GM23248 (cell line): ENCODE data around the gene PNMA1.

Experiments
- EZH2 ChIP-seq: fragments of 200-600 bp; sonication (generic); IDR thresholded peaks from 2 replicates; pipeline ENCODE4 v1.6.1; 2018; ENCODE audit warnings: antibody characterized with exemption, mild to moderate bottlenecking; ENCODE audit not compliant: insufficient read depth, poor library complexity, severe bottlenecking
- EZH2phosphoT487 ChIP-seq: fragments of 200-600 bp; sonication (generic); IDR thresholded peaks from 2 replicates; pipeline ENCODE4 v1.6.1; 2018; ENCODE audit warnings: antibody characterized with exemption, moderate library complexity, mild to moderate bottlenecking, low read depth; ENCODE audit not compliant: insufficient read depth

GRCh38 chr14:73760598-73761586, 46.7 kb upstream of the PNMA1 start:
- TF ChIP-seq EZH2phosphoT487 = no peak
- TF ChIP-seq EZH2 = no peak
